GM21723 (cell line): Measurements from ENCODE around the gene PLEK.
"Not testable (repeated sequence)": the region's sequence is repeated elsewhere in the genome, so short reads cannot be mapped to it uniquely, and the experiment has no call there.

Source experiments
- ATAC-seq: cut with Tn5 transposase; IDR thresholded peaks from one replicate; pipeline ENCODE4 v1.9.1; 2021; ENCODE audit warnings: mild to moderate bottlenecking, moderate library complexity; ENCODE audit not compliant: unreplicated experiment

Gene PLEK

GRCh38 chr2:68438455-68439303 is 73.6 kb downstream of the PLEK start:
- ATAC-seq: no peak

- peak; percentile 97 for ATAC-seq
These were observed 76.3 kb downstream of the PLEK start for GRCh38 chr2:68441179-68441993.

GRCh38 chr2:68441994-68442322 is 76.9 kb downstream of the PLEK start:
- ATAC-seq: no peak

- not testable (repeated sequence) for ATAC-seq
These were observed 81.3 kb downstream of the PLEK start for GRCh38 chr2:68446425-68446824.
